ENCODE results near the gene ASB9. TPM values are rescaled to one million over a fixed set of nuclear protein-coding genes. Genes with fewer than 3 reads are reported as not detected.

ASB9 gene
- total RNA-seq, 4 donors from 2014 or later, result 0.65 to 15.4 (median 2.4) TPM

GRCh38 chrX:15216280-15216679 lies 53.6 kb downstream of the ASB9 start:
- TF ChIP-seq CTCF (IDR thresholded peaks at IDR 0.05; ENCODE audit: low read depth), result no peak

GRCh38 chrX:15215366-15215765 lies 54.5 kb downstream of the ASB9 start:
- TF ChIP-seq CTCF (IDR thresholded peaks at IDR 0.05; ENCODE audit: low read depth), result no peak

GRCh38 chrX:15214588-15214987 lies 55.3 kb downstream of the ASB9 start:
- no peak for TF ChIP-seq CTCF (IDR thresholded peaks at IDR 0.05; ENCODE audit: low read depth)

DNA sequence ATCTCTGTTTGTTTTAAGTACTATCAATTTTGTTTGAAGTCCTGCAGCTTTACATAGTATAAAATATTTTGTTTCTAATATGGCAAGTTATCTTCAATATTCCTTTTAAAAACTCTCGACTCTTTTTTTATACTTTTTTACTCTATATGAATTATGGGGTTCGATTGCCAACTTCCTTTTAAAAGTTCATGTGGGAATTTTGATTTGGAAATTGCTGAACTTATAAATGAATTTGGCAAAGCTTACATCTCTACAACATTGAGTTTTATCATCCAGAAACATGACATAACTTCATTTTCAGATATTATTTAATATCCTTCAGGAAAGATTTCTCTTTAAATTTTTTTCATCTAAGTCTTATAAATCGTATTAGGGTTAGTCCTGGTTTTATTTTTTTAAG lies 60.8 kb downstream of the ASB9 start:
- no peak for TF ChIP-seq CTCF (IDR thresholded peaks at IDR 0.05; ENCODE audit: low read depth)

GRCh38 chrX:15207994-15208393 lies 61.9 kb downstream of the ASB9 start:
- no peak for TF ChIP-seq CTCF (IDR thresholded peaks at IDR 0.05; ENCODE audit: low read depth)

DNA sequence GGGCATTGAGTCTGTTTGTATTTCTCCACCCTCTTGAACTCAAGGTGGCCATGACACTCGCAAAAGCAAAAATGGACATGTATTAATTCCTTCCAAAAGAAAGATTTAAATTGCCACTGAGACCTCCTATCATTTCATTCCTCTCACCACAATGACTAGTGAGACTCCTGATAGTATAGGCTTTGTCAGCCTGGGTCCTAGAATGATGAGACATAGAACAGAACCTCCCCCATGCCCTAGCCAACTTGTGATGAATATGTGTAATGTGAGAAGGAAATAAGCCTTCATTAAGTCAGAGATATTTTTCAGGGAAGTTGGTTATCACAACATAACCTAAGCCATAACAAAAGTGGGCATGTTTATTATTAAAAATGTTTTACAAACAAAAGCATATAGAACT lies 62.5 kb downstream of the ASB9 start:
- TF ChIP-seq CTCF (IDR thresholded peaks at IDR 0.05; ENCODE audit: low read depth), result no peak

GRCh38 chrX:15206306-15206705 lies 63.6 kb downstream of the ASB9 start:
- no peak for TF ChIP-seq CTCF (IDR thresholded peaks at IDR 0.05; ENCODE audit: low read depth)
